GM18951 (cell line): ENCODE results near the gene CYB5R4.

Source experiments
- POLR2A ChIP-seq: IDR thresholded peaks from 4 replicates; pipeline ENCODE4 v1.6.1; 2011; ENCODE audit warnings: mild to moderate bottlenecking; ENCODE audit not compliant: insufficient read length, insufficient read depth; ENCODE audit errors: extremely low read depth
- in situ Hi-C: fragments of 300-500 bp; cut with MboI; formaldehyde crosslinking; loops from one replicate; pipeline ENCODE4 v1.12.0; 2022; ENCODE audit warnings: low sequenced_read_pairs, mixed read lengths, inconsistent platforms; ENCODE audit not compliant: unreplicated experiment

The CYB5R4 gene

GRCh38 chr6:83859410-83860358 is at the start of gene CYB5R4:
TSS of gene CYB5R4 (plus strand) at chr6:83859689. CDS start at chr6:83859783, 94 bp downstream.
- TF ChIP-seq POLR2A = peak; percentile 98
- in situ Hi-C loops = no loop called here

- TF ChIP-seq POLR2A = no peak
- in situ Hi-C loops = no loop called here
These were observed 46.9 kb upstream of the CYB5R4 start for GRCh38 chr6:83812595-83812994.

GRCh38 chr6:83815631-83816272 is 43.7 kb upstream of the CYB5R4 start:
- no peak for TF ChIP-seq POLR2A
- in situ Hi-C loops = no loop called here

- TF ChIP-seq POLR2A = no peak
- in situ Hi-C loops = no loop called here
These were observed 36.8 kb upstream of the CYB5R4 start for GRCh38 chr6:83822629-83823169.

GRCh38 chr6:83824388-83824801 is 35.1 kb upstream of the CYB5R4 start:
- in situ Hi-C loops = no loop called here
- no peak for TF ChIP-seq POLR2A

- no peak for TF ChIP-seq POLR2A
- in situ Hi-C loops = no loop called here
These were observed 34.7 kb upstream of the CYB5R4 start for GRCh38 chr6:83824831-83825230.

GRCh38 chr6:83827050-83827449 is 32.4 kb upstream of the CYB5R4 start:
- in situ Hi-C loops = no loop called here
- TF ChIP-seq POLR2A = no peak

- in situ Hi-C loops = no loop called here
- TF ChIP-seq POLR2A = no peak
These were observed 20.8 kb upstream of the CYB5R4 start for GRCh38 chr6:83838727-83839126.

- in situ Hi-C loops = no loop called here
- no peak for TF ChIP-seq POLR2A
These were observed 15.3 kb upstream of the CYB5R4 start for GRCh38 chr6:83844170-83844569.

GRCh38 chr6:83846291-83846690 is 13.2 kb upstream of the CYB5R4 start:
- in situ Hi-C loops = no loop called here
- TF ChIP-seq POLR2A = no peak

- in situ Hi-C loops = no loop called here
- no peak for TF ChIP-seq POLR2A
These were observed 12.3 kb upstream of the CYB5R4 start for GRCh38 chr6:83847179-83847578.

GRCh38 chr6:83849127-83849526 is 10.4 kb upstream of the CYB5R4 start:
- TF ChIP-seq POLR2A = no peak
- in situ Hi-C loops = no loop called here

- in situ Hi-C loops = no loop called here
- TF ChIP-seq POLR2A = no peak
These were observed 9.9 kb upstream of the CYB5R4 start for GRCh38 chr6:83849610-83850009.
